CD14-positive monocyte (primary cell): ENCODE measurements around the gene SPATA16. TPM values are rescaled to one million over a fixed set of nuclear protein-coding genes. Genes with fewer than 3 reads are reported as not detected.
"Not testable (repeated sequence)": the region's sequence is repeated elsewhere in the genome, so short reads cannot be mapped to it uniquely, and the experiment has no call there.

ENCODE experiments used
- DNase-seq, 3 donors: peaks; one replicate each; pipeline ENCODE4 v3.0.0-alpha.2; 2011 to 2022
- H2AFZ ChIP-seq: 2 replicates; pipeline ENCODE4 v1.6.0; 2012; ENCODE audit warnings: mild to moderate bottlenecking, low read depth, low read length, inconsistent platforms; ENCODE audit not compliant: insufficient read depth, poor library complexity, severe bottlenecking
- H3K27ac ChIP-seq, 2 donors: 1 replicate in 1 of 2; 2 replicates in 1 of 2; pipeline ENCODE4 v1.5.1; 2012 to 2013; ENCODE audit warnings: low read length in 2 of 2, control low read depth in 1 of 2, inconsistent platforms in 1 of 2, low read depth in 1 of 2, mild to moderate bottlenecking in 1 of 2
- H3K27me3 ChIP-seq, 2 donors: one replicate each; pipeline versions ENCODE4 v1.6.0 to v1.6.1; 2011 to 2013; ENCODE audit warnings: low read length in 2 of 2; ENCODE audit not compliant: control insufficient read depth in 2 of 2, insufficient read depth in 2 of 2
- H3K36me3 ChIP-seq, 2 donors: replicated peaks in 1 of 2; 1 replicate in 1 of 2; 2 replicates in 1 of 2; pipeline versions ENCODE4 v1.5.1 to v1.6.1; 2012 to 2013; ENCODE audit warnings: low read length in 2 of 2, control low read depth in 1 of 2, inconsistent platforms in 1 of 2, mild to moderate bottlenecking in 1 of 2; ENCODE audit not compliant: insufficient read depth in 2 of 2, control insufficient read depth in 1 of 2
- H3K4me1 ChIP-seq, 2 donors: 1 replicate in 1 of 2; 2 replicates in 1 of 2; pipeline versions ENCODE4 v1.5.1 to v1.6.1; 2012 to 2013; ENCODE audit warnings: low read length in 2 of 2, control low read depth in 1 of 2, inconsistent platforms in 1 of 2, mild to moderate bottlenecking in 1 of 2, moderate library complexity in 1 of 2; ENCODE audit not compliant: insufficient read depth in 2 of 2, control insufficient read depth in 1 of 2
- H3K4me2 ChIP-seq: replicated peaks from 2 replicates; pipeline ENCODE3; 2012; ENCODE audit warnings: low read length, moderate library complexity, mild to moderate bottlenecking; ENCODE audit not compliant: poor library complexity, severe bottlenecking; ENCODE audit errors: extremely low read depth
- H3K4me3 ChIP-seq, 3 experiments: fragments of 200-600 bp in 1 of 3; sonication (generic) in 1 of 3; replicated peaks in 1 of 3; 1 replicate in 2 of 3; 2 replicates in 1 of 3; pipeline ENCODE4 v1.5.1; 2011 to 2013; ENCODE audit warnings: low read length in 3 of 3, mild to moderate bottlenecking in 3 of 3, control low read depth in 2 of 3, low read depth in 2 of 3, inconsistent platforms in 1 of 3, moderate library complexity in 1 of 3
- H3K79me2 ChIP-seq: 2 replicates; pipeline ENCODE4 v1.6.0; 2012; ENCODE audit warnings: mild to moderate bottlenecking, control low read depth, inconsistent platforms, low read length, moderate library complexity; ENCODE audit not compliant: insufficient read depth
- H3K9ac ChIP-seq: 2 replicates; pipeline ENCODE4 v1.6.0; 2017; ENCODE audit warnings: low read length, mild to moderate bottlenecking; ENCODE audit not compliant: insufficient read depth, poor library complexity, severe bottlenecking
- H3K9me3 ChIP-seq, 2 donors: replicated peaks in 1 of 2; 1 replicate in 1 of 2; 2 replicates in 1 of 2; pipeline versions ENCODE4 v1.5.1 to v1.6.1; 2012 to 2013; ENCODE audit warnings: low read length in 2 of 2, control low read depth in 1 of 2; ENCODE audit not compliant: control insufficient read depth in 1 of 2, insufficient read depth in 1 of 2
- H4K20me1 ChIP-seq: 2 replicates; pipeline ENCODE4 v1.6.0; 2012; ENCODE audit warnings: mild to moderate bottlenecking, low read length, control low read depth, moderate library complexity; ENCODE audit not compliant: insufficient read depth
- H3K27ac Mint-ChIP-seq, 7 donors: one replicate each; pipeline ENCODE4 v1.8.0; 2020; ENCODE audit warnings: mild to moderate bottlenecking in 7 of 7, mixed read lengths in 7 of 7, moderate library complexity in 6 of 7, inconsistent platforms in 2 of 7
- H3K27me3 Mint-ChIP-seq, 3 donors: one replicate each; pipeline ENCODE4 v1.8.0; 2021 to 2022; ENCODE audit warnings: low read depth in 3 of 3, mild to moderate bottlenecking in 3 of 3, mixed read lengths in 3 of 3, moderate library complexity in 3 of 3, inconsistent platforms in 1 of 3
- H3K36me3 Mint-ChIP-seq, 2 donors: one replicate each; pipeline ENCODE4 v1.8.0; 2020; ENCODE audit warnings: mixed read lengths in 2 of 2, inconsistent platforms in 1 of 2, mild to moderate bottlenecking in 1 of 2
- H3K4me1 Mint-ChIP-seq: one replicate; pipeline ENCODE4 v1.8.0; 2020; ENCODE audit warnings: mild to moderate bottlenecking, mixed read lengths
- H3K4me3 Mint-ChIP-seq, 2 donors: one replicate each; pipeline ENCODE4 v1.8.0; 2020; ENCODE audit warnings: mild to moderate bottlenecking in 2 of 2, mixed read lengths in 2 of 2, moderate library complexity in 1 of 2
- H3K9me3 Mint-ChIP-seq, 7 donors: one replicate each; pipeline ENCODE4 v1.8.0; 2020 to 2022; ENCODE audit warnings: mixed read lengths in 7 of 7, mild to moderate bottlenecking in 6 of 7, moderate library complexity in 6 of 7, inconsistent platforms in 2 of 7
- CTCF ChIP-seq: fragments of 200-600 bp; IDR thresholded peaks from one replicate; pipeline ENCODE4 v1.8.0; 2022; ENCODE audit warnings: antibody characterized with exemption, mild to moderate bottlenecking
- WGBS: methylation state at CpG from one replicate; pipeline ENCODE4 v1.1.5; 2013; ENCODE audit warnings: missing lambda C conversion rate; ENCODE audit not compliant: insufficient coverage; 5-methylcytosine and 5-hydroxymethylcytosine counted together
- intact Hi-C, 2 donors: fragments of 100-400 bp; cut with micrococcal nuclease; formaldehyde crosslinking; loops; one replicate each; pipeline versions ENCODE4 v1.15.0 to v1.15.1; 2023
- polyA minus RNA-seq: library from RNA; depleted of rRNA, polyadenylated mRNA; stranded (reverse); fragments of >200 nt; gene quantifications from 2 replicates; pipeline ENCODE4 v1.2.3, GENCODE V29; 2012
- polyA plus RNA-seq, 3 donors: library from polyadenylated mRNA; depleted of rRNA in 1 of 3; unstranded in 2 of 3; stranded (reverse) in 1 of 3; fragments of 300-500 nt in 2 of 3; fragments of >200 nt in 1 of 3; fragmentation: Illumina TruSeq in 2 of 3; gene quantifications; 1 replicate in 2 of 3; 2 replicates in 1 of 3; pipeline ENCODE4 v1.2.3, GENCODE V29; 2012 to 2021
- total RNA-seq, 12 experiments: library from RNA in 1 of 12; stranded (reverse) in 1 of 12; fragments of 120-200 nt in 1 of 12; gene quantifications; one replicate each; pipeline ENCODE4 v1.2.4 and lab custom pipeline; 2013 to 2026; ENCODE audit warnings: mixed read lengths in 6 of 12, inconsistent platforms in 1 of 12

Gene SPATA16
- total RNA-seq (2013): not detected
- polyA plus RNA-seq: not detected
- polyA minus RNA-seq: not detected in 2 replicates
- total RNA-seq (lab: John Stamatoyannopoulos, UW): 0 to 1.4 (median 0) reads per million in 11 experiments

- Histone ChIP-seq H3K9me3 (peaks cover 0 to under 1% of the 10 kb centered on the region in 2 donors), H3K9ac (no peak within 1 kb of the TSS), H3K4me1 (no peaks in the 10 kb centered on the region), H3K4me2 (no peak within 1 kb of the TSS), H2AFZ (no peak within 1 kb of the TSS), H3K4me3 (no peak within 1 kb of the TSS), H4K20me1 (no peaks in the 10 kb centered on the region), H3K36me3 (no peaks in the 10 kb centered on the region), H3K27me3 (no peaks in the 10 kb centered on the region), H3K79me2 (no peaks in the 10 kb centered on the region), H3K27ac (no peak within 1 kb of the TSS)
- Mint-ChIP-seq H3K4me3 (no peak within 1 kb of the TSS), H3K27me3 (no peaks in the 10 kb centered on the region), H3K36me3 (no peaks in the 10 kb centered on the region), H3K9me3 (peaks cover 0 to 11% (median 2%) of the 10 kb centered on the region in 7 donors), H3K27ac (no peak within 1 kb of the TSS), H3K4me1 (no peaks in the 10 kb centered on the region)
- TF ChIP-seq CTCF: no peak
- DNase-seq: no peak
- WGBS: 96% methylated on average over 10 of the region's 18 CpGs
- intact Hi-C loops: no loop called here
Observed at GRCh38 chr3:173140986-173141385, at the start of gene SPATA16. TSS of gene SPATA16 (minus strand) at chr3:173141235. CDS start at chr3:173117731, 23,504 bp downstream.

DNA sequence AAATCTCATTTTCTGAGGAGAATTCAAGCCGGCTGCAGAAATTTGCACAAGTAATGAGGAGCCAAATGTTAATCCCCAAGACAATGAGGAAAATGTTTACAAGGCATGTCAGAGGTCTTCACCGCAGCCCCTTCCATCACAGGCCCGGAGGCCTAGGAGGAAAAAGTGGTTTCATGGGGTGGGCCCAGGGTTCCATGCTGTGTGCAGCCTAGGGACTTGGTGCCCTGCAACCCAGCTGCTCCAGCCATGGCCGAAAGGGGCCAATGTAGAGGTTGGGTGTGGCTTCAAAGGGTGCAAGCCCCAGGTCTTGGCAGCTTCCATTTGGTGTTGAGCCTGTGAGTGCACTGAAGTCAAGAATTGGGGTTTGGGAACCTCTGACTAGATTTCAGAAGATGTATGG is 42.0 kb upstream of the SPATA16 start:
- 93% methylated on average over 4 of the region's 4 CpGs for WGBS
- H3K9me3 ChIP-seq, H3K27ac ChIP-seq, H3K27ac Mint-ChIP-seq, H3K27me3 Mint-ChIP-seq, H3K36me3 Mint-ChIP-seq, intact Hi-C loops, H3K4me2 ChIP-seq, H2AFZ ChIP-seq, H3K79me2 ChIP-seq, H4K20me1 ChIP-seq, H3K36me3 ChIP-seq, H3K4me1 Mint-ChIP-seq, H3K4me1 ChIP-seq, H3K9ac ChIP-seq, H3K4me3 ChIP-seq, H3K27me3 ChIP-seq, H3K4me3 Mint-ChIP-seq, DNase-seq: not testable (repeated sequence)
- H3K9me3 Mint-ChIP-seq: peaks cover 3 to 22% (median 9%) of the 10 kb centered on the region in 7 donors
